NT2/D1 (cell line): ENCODE measurements around the gene RDH5.

Experiments used
- YY1 ChIP-seq: IDR thresholded peaks from 2 replicates; pipeline ENCODE4 v1.6.1; 2011; ENCODE audit not compliant: insufficient read length, insufficient read depth
- ZNF274 ChIP-seq: IDR thresholded peaks from 2 replicates; pipeline ENCODE4 v1.6.1; 2011; ENCODE audit warnings: mild to moderate bottlenecking, low read depth, low read length

DNA sequence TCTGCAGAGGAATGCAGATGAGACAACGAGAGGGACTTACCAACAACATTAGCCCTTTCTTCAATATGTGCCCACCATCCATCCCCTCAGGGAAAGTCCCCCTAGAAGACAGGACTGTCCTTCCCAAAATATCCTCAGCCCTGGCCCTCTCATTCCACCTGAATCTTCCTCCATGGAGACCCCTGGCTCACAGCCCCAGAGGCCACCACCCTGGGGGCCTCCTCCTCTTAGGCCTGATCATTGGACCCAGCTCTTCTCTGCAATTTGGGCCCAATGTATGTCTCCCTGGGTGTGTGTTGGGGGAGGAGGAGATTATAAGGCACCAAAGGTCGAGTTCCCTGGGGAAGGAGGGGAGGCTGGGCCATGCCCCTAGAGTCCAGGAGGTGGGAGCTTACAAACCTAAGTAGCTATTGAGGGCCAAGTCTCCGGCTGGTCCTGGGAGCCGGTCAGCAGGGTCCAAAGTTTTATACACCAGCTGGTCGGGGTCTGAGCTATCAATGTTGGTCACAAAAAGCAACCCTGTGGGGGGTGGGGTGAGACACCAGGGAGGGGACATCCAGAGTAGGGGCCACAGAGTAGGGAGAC lies 20.6 kb upstream of the RDH5 start:
- TF ChIP-seq ZNF274 (no peak), YY1 (no peak)
